ENCODE data around the gene GCNA.
"Not testable (repeated sequence)": the region's sequence is repeated elsewhere in the genome, so short reads cannot be mapped to it uniquely, and the experiment has no call there.

GCNA gene

GRCh38 chrX:71627588-71628404 is 49.6 kb downstream of the GCNA start:
- Mint-ChIP-seq H3K36me3 (peaks cover 3% of the 10 kb centered on the region), H3K4me1 (peaks cover 50% of the 10 kb centered on the region), H3K27ac (no peak overlapping the region), H3K4me3 (no peak overlapping the region), H3K9me3 (no peaks in the 10 kb centered on the region), H3K27me3 (no peaks in the 10 kb centered on the region)
- DNase-seq, result no peak
- CTCF ChIA-PET, result no interaction called here

- Mint-ChIP-seq H3K27me3 (no peaks in the 10 kb centered on the region), H3K9me3 (no peaks in the 10 kb centered on the region), H3K4me3 (no peak overlapping the region), H3K4me1 (peaks cover 34% of the 10 kb centered on the region), H3K27ac (no peak overlapping the region), H3K36me3 (peaks cover 2% of the 10 kb centered on the region)
- CTCF ChIA-PET, result no interaction called here
- no peak for DNase-seq
Observed at GRCh38 chrX:71629467-71629866, 51.2 kb downstream of the GCNA start.

GRCh38 chrX:71632923-71633657 is 54.9 kb downstream of the GCNA start:
- CTCF ChIA-PET, result no interaction called here

GRCh38 chrX:71634366-71634765 is 56.1 kb downstream of the GCNA start:
- Mint-ChIP-seq H3K27me3 (no peaks in the 10 kb centered on the region), H3K36me3 (no peaks in the 10 kb centered on the region), H3K9me3 (no peaks in the 10 kb centered on the region), H3K4me3 (no peak overlapping the region), H3K4me1 (peaks cover 19% of the 10 kb centered on the region), H3K27ac (no peak overlapping the region)
- DNase-seq, result no peak
- CTCF ChIA-PET, result no interaction called here

More at GRCh38 chrX:71632923-71633657, 54.9 kb downstream of the GCNA start:
- Mint-ChIP-seq H3K27me3 (no peaks in the 10 kb centered on the region), H3K4me1 (peaks cover 27% of the 10 kb centered on the region), H3K27ac (no peak overlapping the region), H3K4me3 (no peak overlapping the region), H3K9me3 (no peaks in the 10 kb centered on the region), H3K36me3 (no peaks in the 10 kb centered on the region)
- no peak for DNase-seq

GRCh38 chrX:71636438-71637252 is 58.4 kb downstream of the GCNA start:
- H3K9me3 Mint-ChIP-seq, result no peaks in the 10 kb centered on the region
- H3K27me3 Mint-ChIP-seq, result no peaks in the 10 kb centered on the region
- CTCF ChIA-PET, result interaction anchor here (1.2 kb wide), 1 partner anchor 13 kb away, joined by 4 read pairs; no protein-coding TSS in a partner anchor
- H3K36me3 Mint-ChIP-seq, result no peaks in the 10 kb centered on the region
- no peak overlapping the region for H3K27ac Mint-ChIP-seq
- no peak overlapping the region for H3K4me3 Mint-ChIP-seq
- no peak for DNase-seq
- H3K4me1 Mint-ChIP-seq, result peaks cover 17% of the 10 kb centered on the region

GRCh38 chrX:71637253-71637618 is 59.0 kb downstream of the GCNA start:
- H3K4me1 Mint-ChIP-seq, result peaks cover 17% of the 10 kb centered on the region
- CTCF ChIA-PET, result interaction anchor here (1.1 to 1.2 kb wide), 2 partner anchors 14 to 18 kb away, joined by 3 to 4 read pairs; no protein-coding TSS in a partner anchor
- no peak for DNase-seq
- no peaks in the 10 kb centered on the region for H3K27me3 Mint-ChIP-seq
- H3K4me3 Mint-ChIP-seq, result no peak overlapping the region
- no peaks in the 10 kb centered on the region for H3K9me3 Mint-ChIP-seq
- no peak overlapping the region for H3K27ac Mint-ChIP-seq
- no peaks in the 10 kb centered on the region for H3K36me3 Mint-ChIP-seq

GRCh38 chrX:71637848-71638247 is 59.6 kb downstream of the GCNA start:
- Mint-ChIP-seq H3K27me3 (no peaks in the 10 kb centered on the region), H3K36me3 (no peaks in the 10 kb centered on the region), H3K27ac (no peak overlapping the region), H3K4me1 (peaks cover 21% of the 10 kb centered on the region), H3K4me3 (no peak overlapping the region), H3K9me3 (no peaks in the 10 kb centered on the region)
- DNase-seq, result no peak
- CTCF ChIA-PET, result interaction anchor here (1.1 to 1.2 kb wide), 2 partner anchors 15 to 18 kb away, joined by 3 to 4 read pairs; no protein-coding TSS in a partner anchor

GRCh38 chrX:71638409-71638808 is 60.2 kb downstream of the GCNA start:
- H3K4me3 Mint-ChIP-seq, result no peak overlapping the region
- no peaks in the 10 kb centered on the region for H3K9me3 Mint-ChIP-seq
- no peak for DNase-seq
- no peaks in the 10 kb centered on the region for H3K36me3 Mint-ChIP-seq
- H3K4me1 Mint-ChIP-seq, result peaks cover 24% of the 10 kb centered on the region
- no peak overlapping the region for H3K27ac Mint-ChIP-seq
- CTCF ChIA-PET, result interaction anchor here (1.1 kb wide), 1 partner anchor 19 kb away, joined by 3 read pairs; no protein-coding TSS in a partner anchor
- H3K27me3 Mint-ChIP-seq, result no peaks in the 10 kb centered on the region

GRCh38 chrX:71640002-71640401 is 61.8 kb downstream of the GCNA start:
- Mint-ChIP-seq H3K4me1 (peaks cover 24% of the 10 kb centered on the region), H3K27ac (no peak overlapping the region), H3K36me3 (no peaks in the 10 kb centered on the region), H3K4me3 (no peak overlapping the region), H3K9me3 (no peaks in the 10 kb centered on the region), H3K27me3 (no peaks in the 10 kb centered on the region)
- CTCF ChIA-PET, result interaction anchor here (1.1 kb wide), 1 partner anchor 10 kb away, joined by 3 read pairs; no protein-coding TSS in a partner anchor
- DNase-seq, result no peak

- H3K4me3 Mint-ChIP-seq, H3K9me3 Mint-ChIP-seq, H3K27me3 Mint-ChIP-seq, H3K27ac Mint-ChIP-seq, DNase-seq, H3K36me3 Mint-ChIP-seq, CTCF ChIA-PET: not testable (repeated sequence)
- peaks cover 20% of the 10 kb centered on the region for H3K4me1 Mint-ChIP-seq
Observed at GRCh38 chrX:71644406-71644805, 66.2 kb downstream of the GCNA start.

GRCh38 chrX:71650333-71650969 is 72.2 kb downstream of the GCNA start:
- Mint-ChIP-seq H3K27ac (no peak overlapping the region), H3K4me1 (peaks cover 26% of the 10 kb centered on the region), H3K27me3 (no peaks in the 10 kb centered on the region), H3K4me3 (no peak overlapping the region), H3K36me3 (no peaks in the 10 kb centered on the region), H3K9me3 (no peaks in the 10 kb centered on the region)
- DNase-seq, result peak; percentile 53
- CTCF ChIA-PET, result interaction anchor here (0.7 to 1.6 kb wide), 8 partner anchors 10 to 458 kb away, joined by 3 to 6 read pairs (median 3); no protein-coding TSS in a partner anchor

- Mint-ChIP-seq H3K9me3 (no peaks in the 10 kb centered on the region), H3K4me3 (no peak overlapping the region), H3K36me3 (no peaks in the 10 kb centered on the region), H3K27me3 (peaks cover 13% of the 10 kb centered on the region), H3K4me1 (peaks cover 34% of the 10 kb centered on the region), H3K27ac (no peak overlapping the region)
- peak; percentile 70 for DNase-seq
- CTCF ChIA-PET, result interaction anchor here (0.6 to 1.8 kb wide), 12 partner anchors 30 to 227 kb away, joined by 3 to 5 read pairs (median 3); no protein-coding TSS in a partner anchor
Observed at GRCh38 chrX:71652405-71652804, 74.2 kb downstream of the GCNA start.

GRCh38 chrX:71653344-71653743 is 75.1 kb downstream of the GCNA start:
- CTCF ChIA-PET, result no interaction called here
- no peak for DNase-seq
- peaks cover 31% of the 10 kb centered on the region for H3K4me1 Mint-ChIP-seq
- H3K36me3 Mint-ChIP-seq, result no peaks in the 10 kb centered on the region
- H3K4me3 Mint-ChIP-seq, result no peak overlapping the region
- H3K27ac Mint-ChIP-seq, result no peak overlapping the region
- H3K27me3 Mint-ChIP-seq, result peaks cover 15% of the 10 kb centered on the region
- no peaks in the 10 kb centered on the region for H3K9me3 Mint-ChIP-seq
